GM12878 (cell line): ENCODE measurements around the gene RBMS1. TPM values are rescaled to one million over a fixed set of nuclear protein-coding genes. Genes with fewer than 3 reads are reported as not detected.

Experiments used
- ATAC-seq: fragments of 200-7000 bp; cut with Tn5 transposase; 3 replicates; pipeline ENCODE4 v1.9.1; 2020; ENCODE audit warnings: mild to moderate bottlenecking, moderate library complexity
- BruUV-seq: library from RNA; stranded (reverse); fragments of 400-500 nt; replicated peaks from 2 replicates; lab custom pipeline; 2021; lab: Mats Ljungman, UMichigan
- CTCF ChIA-PET: fragments of 300-600 bp; sonication (Branson Sonifier 250); formaldehyde crosslinking; extraction: SDS; loops from one replicate; lab custom pipeline; 2021; ENCODE audit warnings: inconsistent platforms; lab: Yijun Ruan, JAX
- POLR2A ChIA-PET: fragments of 350-600 bp; formaldehyde crosslinking; extraction: SDS; loops from one replicate; lab custom pipeline; 2021; ENCODE audit warnings: inconsistent platforms; lab: Charles Lee
- RAD21 ChIA-PET: fragments of 300-600 bp; sonication (Branson Sonifier 250); formaldehyde crosslinking; loops from one replicate; lab custom pipeline; 2023; ENCODE audit warnings: antibody characterized with exemption; ENCODE audit not compliant: unreplicated experiment; lab: Charles Lee
- SMC1A ChIA-PET: fragments of 300-600 bp; sonication (Branson Sonifier 250); formaldehyde crosslinking; loops from one replicate; lab custom pipeline; 2023; ENCODE audit not compliant: unreplicated experiment, uncharacterized antibody; lab: Charles Lee
- DNase-seq: peaks from one replicate; pipeline ENCODE4 v3.0.0-alpha.2; 2011; ENCODE audit warnings: low read depth, low spot score
- FAIRE-seq: peaks from 3 replicates; lab custom pipeline; 2011; peaks lifted over from hg19 to GRCh38; lab: Jason Lieb, UNC
- H2AFZ ChIP-seq: 2 replicates; pipeline ENCODE4 v1.6.0; 2011; ENCODE audit warnings: low read depth, low read length, control low read depth; ENCODE audit not compliant: control insufficient read depth
- H3K27ac ChIP-seq: 2 replicates; pipeline ENCODE4 v1.5.1; 2011; ENCODE audit warnings: control low read depth; ENCODE audit not compliant: control insufficient read depth, insufficient read depth
- H3K27me3 ChIP-seq, 2 experiments: replicated peaks in 1 of 2; 2 replicates each; pipeline versions ENCODE4 v1.6.0 to v1.6.1; 2011; ENCODE audit warnings: low read length in 1 of 2; ENCODE audit not compliant: control insufficient read depth in 2 of 2, insufficient read depth in 2 of 2
- H3K36me3 ChIP-seq, 2 experiments: 2 replicates each; pipeline ENCODE4 v1.5.1; 2011; ENCODE audit warnings: low read length in 1 of 2; ENCODE audit not compliant: control insufficient read depth in 2 of 2, insufficient read depth in 2 of 2
- H3K4me1 ChIP-seq: 2 replicates; pipeline ENCODE4 v1.6.1; 2011; ENCODE audit warnings: mild to moderate bottlenecking, low read length, moderate library complexity, mixed read lengths; ENCODE audit not compliant: control insufficient read depth, insufficient read depth
- H3K4me2 ChIP-seq: 2 replicates; pipeline ENCODE4 v1.6.0; 2011; ENCODE audit warnings: control low read depth; ENCODE audit not compliant: control insufficient read depth, insufficient read depth
- H3K4me3 ChIP-seq: fragments of 200-600 bp; sonication (generic); 2 replicates; pipeline ENCODE4 v1.5.1; 2016
- H3K79me2 ChIP-seq: 2 replicates; pipeline ENCODE4 v1.6.0; 2011; ENCODE audit warnings: low read length; ENCODE audit not compliant: control insufficient read depth, insufficient read depth
- H3K9ac ChIP-seq: 2 replicates; pipeline ENCODE4 v1.8.0; 2011; ENCODE audit warnings: low read length, control low read depth, mixed read lengths; ENCODE audit not compliant: control insufficient read depth, insufficient read depth
- H3K9me3 ChIP-seq: replicated peaks from 3 replicates; pipeline ENCODE4 v1.5.1; 2011; ENCODE audit warnings: mild to moderate bottlenecking, low read length; ENCODE audit not compliant: control insufficient read depth, insufficient read depth
- H4K20me1 ChIP-seq: 2 replicates; pipeline ENCODE4 v1.6.0; 2011; ENCODE audit not compliant: control insufficient read depth, insufficient read depth
- E2F4 ChIP-seq: IDR thresholded peaks from 2 replicates; pipeline ENCODE4 v1.6.1; 2012; ENCODE audit warnings: low read depth, low read length, improper control_type of control experiment
- E2F8 ChIP-seq: fragments of 450-650 bp; IDR thresholded peaks from 2 replicates; pipeline ENCODE4 v1.6.1; 2018; ENCODE audit warnings: mild to moderate bottlenecking, low read depth, moderate library complexity; ENCODE audit not compliant: partially characterized antibody
- IKZF2 ChIP-seq, 2 experiments: fragments of 450-650 bp; IDR thresholded peaks; 2 replicates each; pipeline ENCODE4 v1.6.1; 2017; ENCODE audit warnings: mild to moderate bottlenecking in 2 of 2, moderate library complexity in 2 of 2
- JUND ChIP-seq: IDR thresholded peaks from 2 replicates; pipeline ENCODE4 v1.6.1; 2012; ENCODE audit warnings: low read depth, mild to moderate bottlenecking, low read length, improper control_type of control experiment, moderate library complexity
- KAT2A ChIP-seq: conservative IDR thresholded peaks from 2 replicates; pipeline ENCODE4 v1.6.1; 2011; ENCODE audit warnings: low read depth, low read length; ENCODE audit not compliant: control insufficient read depth
- MYB ChIP-seq: fragments of 150-350 bp; IDR thresholded peaks from 2 replicates; pipeline ENCODE4 v1.6.1; 2014; ENCODE audit warnings: mild to moderate bottlenecking, low read depth, low read length, borderline replicate concordance
- NFIC ChIP-seq: IDR thresholded peaks from 2 replicates; pipeline ENCODE4 v1.6.1; 2012; ENCODE audit warnings: low read depth, mild to moderate bottlenecking, inconsistent platforms, low read length, moderate library complexity
- NFXL1 ChIP-seq: fragments of 450-650 bp; IDR thresholded peaks from 2 replicates; pipeline ENCODE4 v1.6.1; 2017; ENCODE audit warnings: antibody characterized with exemption, mild to moderate bottlenecking, borderline replicate concordance
- NR2C2 ChIP-seq: IDR thresholded peaks from 2 replicates; pipeline ENCODE4 v1.6.1; 2011; ENCODE audit warnings: borderline replicate concordance, low read depth; ENCODE audit not compliant: control insufficient read depth, insufficient read length
- POLR2AphosphoS2 ChIP-seq: IDR thresholded peaks from 2 replicates; pipeline ENCODE4 v1.6.1; 2011; ENCODE audit warnings: low read depth, mild to moderate bottlenecking, low read length, improper control_type of control experiment, moderate library complexity
- RELA ChIP-seq: fragments of 450-650 bp; IDR thresholded peaks from 2 replicates; pipeline ENCODE4 v1.8.0; 2014; ENCODE audit warnings: borderline replicate concordance; ENCODE audit not compliant: partially characterized antibody
- SMAD5 ChIP-seq: IDR thresholded peaks from 2 replicates; pipeline ENCODE4 v1.6.1; 2016; ENCODE audit warnings: antibody characterized with exemption, low read depth
- SPI1 ChIP-seq: IDR thresholded peaks from 2 replicates; pipeline ENCODE4 v1.6.1; 2011; ENCODE audit warnings: low read depth, mild to moderate bottlenecking, low read length, moderate library complexity, borderline replicate concordance; ENCODE audit not compliant: insufficient read depth
- SUPT20H ChIP-seq: IDR thresholded peaks from 2 replicates; pipeline ENCODE4 v1.6.1; 2011; ENCODE audit warnings: low read depth, mild to moderate bottlenecking, low read length, moderate library complexity, borderline replicate concordance; ENCODE audit not compliant: control insufficient read depth
- WGBS: methylation state at CpG from one replicate; pipeline ENCODE4 v1.1.6; 2016; ENCODE audit warnings: low lambda C conversion rate; ENCODE audit not compliant: insufficient replicate concordance, insufficient coverage; ENCODE audit errors: missing lambda C conversion rate; 5-methylcytosine and 5-hydroxymethylcytosine counted together
- in situ Hi-C: fragments of 300-500 bp; cut with MboI; formaldehyde crosslinking; loops from 9 replicates; pipeline ENCODE4 v1.14.3; 2018; ENCODE audit warnings: mixed read lengths
- intact Hi-C: fragments of 100-400 bp; cut with micrococcal nuclease; formaldehyde crosslinking; loops from one replicate; pipeline ENCODE4 v1.14.2; 2022; ENCODE audit not compliant: unreplicated experiment
- polyA plus RNA-seq, 11 experiments: library from polyadenylated mRNA; depleted of rRNA in 4 of 11; unstranded in 6 of 11; stranded (reverse) in 5 of 11; fragments of >200 nt; fragmentation: Nextera tagmentation in 4 of 11; fragmentation: Illumina TruSeq in 1 of 11; extraction: Ambion mirVana in 4 of 11; extraction: Trizol in 1 of 11; gene quantifications; 1 replicate in 1 of 11; 2 replicates in 10 of 11; pipeline versions ENCODE4 v1.2.1 to v1.2.3, GENCODE V29; 2011 to 2016; ENCODE audit warnings: inconsistent platforms in 2 of 11, missing spikeins in 2 of 11, low read depth in 1 of 11
- total RNA-seq, 4 experiments: library from RNA; depleted of rRNA in 3 of 4; stranded (reverse); fragments of >200 nt in 3 of 4; fragmentation: Illumina TruSeq in 1 of 4; extraction: Trizol in 1 of 4; gene quantifications; 2 replicates each; pipeline versions ENCODE4 v1.2.1 to v1.2.3, GENCODE V29; 2013 to 2021

The RBMS1 gene
- total and polyA plus RNA-seq, 10 of the 15 experiments (the other 5 are each of a cell fraction or from before 2014, with no cell fraction given): 0.04 to 0.31 (median 0.17) TPM; not detected in 1

GRCh38 chr2:160362541-160362940 is 131.1 kb downstream of the RBMS1 start:
- ChIA-PET RAD21 (interaction anchor here (1.1 kb wide), 1 partner anchor 9 kb away, joined by 3 read pairs; no protein-coding TSS in a partner anchor), CTCF (interaction anchor here (2.3 kb wide), 1 partner anchor 9 kb away, joined by 5 read pairs; no protein-coding TSS in a partner anchor), SMC1A (no interaction called here), POLR2A (no interaction called here)
- no peak overlapping the region for H2AFZ ChIP-seq
- no peaks in the 10 kb centered on the region for H3K79me2 ChIP-seq
- TF ChIP-seq NFIC (no peak), E2F4 (no peak), SPI1 (no peak), KAT2A (no peak), RELA (no peak), NFXL1 (no peak), MYB (no peak), POLR2AphosphoS2 (no peak), E2F8 (no peak), JUND (no peak), IKZF2 (IDR thresholded peaks at IDR 0.05) (no peak), SUPT20H (no peak), NR2C2 (no peak), SMAD5 (no peak)
- H3K9ac ChIP-seq: no peak overlapping the region
- FAIRE-seq: no peak
- ATAC-seq: no peak
- intact Hi-C loops (no loop called here), in situ Hi-C loops (no loop called here)
- H3K27me3 ChIP-seq: no peaks in the 10 kb centered on the region; a peak in 1 of 4 replicates
- no peak overlapping the region for H3K27ac ChIP-seq
- H3K9me3 ChIP-seq: no peaks in the 10 kb centered on the region
- H3K36me3 ChIP-seq: no peaks in the 10 kb centered on the region
- no peaks in the 10 kb centered on the region for H4K20me1 ChIP-seq
- WGBS: 32% methylated on average over 2 of the region's 2 CpGs
- no peak for DNase-seq
- no peak overlapping the region for H3K4me2 ChIP-seq
- BruUV-seq: no TSS peak
- H3K4me3 ChIP-seq: no peak overlapping the region
- H3K4me1 ChIP-seq: no peaks in the 10 kb centered on the region
